Activated CD8-positive, alpha-beta memory T cell treated with anti-CD3 and anti-CD28 coated beads, Interleukin-2, amount 50 U/mL, for 4 hours (primary cell): ENCODE measurements around the gene STAP1.

Experiments
- DNase-seq: peaks from one replicate; pipeline ENCODE4 v3.0.0-alpha.2; 2020

STAP1 gene

DNA sequence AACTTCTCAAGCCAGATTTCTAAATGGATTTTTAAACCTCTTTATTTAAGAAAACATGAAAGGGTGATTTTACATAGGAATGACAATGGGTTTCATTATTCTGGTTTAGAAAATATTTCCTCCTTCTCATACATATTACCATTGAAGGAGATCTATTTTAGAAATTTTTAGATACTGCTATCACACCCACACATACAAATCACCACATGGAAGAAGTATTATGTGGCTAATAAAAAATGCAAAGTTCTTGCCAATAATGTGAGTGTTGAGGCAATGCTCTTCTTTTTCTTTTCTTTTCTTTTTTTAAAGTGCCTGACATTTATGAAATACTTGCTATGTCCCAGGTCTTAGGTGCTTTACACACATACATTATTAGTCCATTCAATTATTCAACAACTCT lies 6.8 kb downstream of the STAP1 start:
- DNase-seq: no peak

DNA sequence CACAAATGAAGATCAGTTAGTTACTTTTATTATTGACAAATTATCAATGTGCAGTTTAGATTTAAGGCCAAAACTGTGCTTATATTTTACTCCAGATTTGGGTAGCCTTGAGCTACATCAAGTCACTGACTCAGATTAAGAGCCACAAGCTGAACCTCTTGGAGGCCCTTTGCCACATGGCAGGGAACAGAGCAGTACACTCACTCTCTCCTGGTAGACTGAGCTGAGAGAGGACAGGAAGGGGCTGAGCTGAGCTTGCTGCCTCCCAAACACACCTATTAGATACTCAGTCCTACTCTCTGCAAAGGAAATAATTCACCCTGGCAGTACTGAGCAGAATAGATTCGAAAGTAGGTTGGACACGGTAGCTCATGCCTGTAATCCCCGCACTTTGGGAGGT lies 7.8 kb downstream of the STAP1 start:
- no peak for DNase-seq

DNA sequence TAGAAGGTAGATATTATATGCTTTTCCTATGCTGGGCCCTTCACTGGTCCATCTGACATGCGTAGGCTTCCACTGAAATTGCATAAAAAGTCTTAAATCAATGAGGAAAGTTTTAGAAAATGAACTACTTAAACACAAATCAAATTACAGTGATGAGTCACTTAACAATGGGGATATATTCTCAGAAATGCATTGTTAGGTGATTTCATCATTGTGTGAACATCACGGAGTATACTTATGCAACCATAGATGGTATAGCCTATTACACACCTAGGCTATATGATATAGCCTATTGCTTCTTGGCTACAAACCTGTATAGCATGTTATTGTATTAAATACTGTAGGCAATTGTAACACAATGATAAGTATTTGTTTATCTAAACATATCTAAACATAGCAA lies 10.3 kb downstream of the STAP1 start:
- DNase-seq: no peak

DNA sequence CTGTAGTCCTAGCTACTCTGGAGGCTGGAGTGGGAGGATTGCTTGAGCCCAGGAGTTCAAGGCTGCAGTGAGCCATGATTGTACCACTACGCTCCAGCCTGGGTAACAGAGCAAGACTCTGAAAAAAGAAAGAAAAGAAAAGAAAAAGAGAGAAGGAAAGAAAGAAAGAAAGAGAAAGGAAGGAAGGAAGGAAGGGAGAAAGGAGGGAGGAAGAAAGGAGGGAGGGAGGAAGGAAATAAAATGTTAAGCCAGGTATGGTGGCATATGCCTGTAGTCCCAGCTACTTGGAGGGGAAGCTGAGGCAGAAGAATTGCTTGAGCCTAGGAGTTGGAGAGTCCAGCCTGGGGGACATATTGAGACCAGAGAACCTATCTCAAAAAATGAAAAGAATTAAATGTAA lies 12.0 kb downstream of the STAP1 start:
- DNase-seq: no peak

DNA sequence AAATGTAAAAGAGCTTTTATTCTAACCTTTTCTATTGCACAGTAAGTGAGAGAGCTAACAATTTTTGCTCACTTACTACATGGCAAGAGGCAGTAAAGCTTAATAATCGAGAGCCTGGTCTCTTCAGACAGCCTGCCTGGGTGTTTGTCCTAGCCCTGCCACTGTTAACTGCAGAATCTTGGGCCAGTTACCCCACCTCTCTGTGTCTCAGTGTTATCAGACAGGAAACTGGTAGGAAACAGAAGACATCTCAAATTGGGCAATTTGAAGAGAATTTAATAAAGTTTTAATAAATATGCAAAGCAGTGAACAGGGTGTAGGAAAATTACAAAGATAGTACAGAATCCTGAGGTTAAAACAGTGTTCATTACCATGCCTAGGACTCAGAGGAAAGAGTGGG lies 13.4 kb downstream of the STAP1 start:
- no peak for DNase-seq

DNA sequence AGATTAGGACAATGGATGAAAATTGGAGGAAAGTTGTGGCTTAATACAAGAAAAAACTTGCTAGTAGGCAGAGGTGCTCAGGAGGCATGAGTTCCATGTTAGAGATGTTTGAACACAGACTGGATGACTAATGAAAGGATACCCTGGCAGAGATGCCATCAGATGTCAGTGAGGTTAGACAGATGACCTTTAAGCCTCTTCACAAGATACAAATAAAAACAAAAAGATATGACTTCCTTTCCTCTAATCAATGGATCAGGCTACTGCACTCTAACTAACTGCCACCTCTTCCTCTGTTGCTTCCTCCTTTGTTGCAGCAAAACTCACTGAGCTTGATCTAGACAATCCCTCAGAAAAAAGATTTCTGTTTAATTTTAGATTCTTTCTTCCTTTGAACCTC lies 14.7 kb downstream of the STAP1 start:
- no peak for DNase-seq

DNA sequence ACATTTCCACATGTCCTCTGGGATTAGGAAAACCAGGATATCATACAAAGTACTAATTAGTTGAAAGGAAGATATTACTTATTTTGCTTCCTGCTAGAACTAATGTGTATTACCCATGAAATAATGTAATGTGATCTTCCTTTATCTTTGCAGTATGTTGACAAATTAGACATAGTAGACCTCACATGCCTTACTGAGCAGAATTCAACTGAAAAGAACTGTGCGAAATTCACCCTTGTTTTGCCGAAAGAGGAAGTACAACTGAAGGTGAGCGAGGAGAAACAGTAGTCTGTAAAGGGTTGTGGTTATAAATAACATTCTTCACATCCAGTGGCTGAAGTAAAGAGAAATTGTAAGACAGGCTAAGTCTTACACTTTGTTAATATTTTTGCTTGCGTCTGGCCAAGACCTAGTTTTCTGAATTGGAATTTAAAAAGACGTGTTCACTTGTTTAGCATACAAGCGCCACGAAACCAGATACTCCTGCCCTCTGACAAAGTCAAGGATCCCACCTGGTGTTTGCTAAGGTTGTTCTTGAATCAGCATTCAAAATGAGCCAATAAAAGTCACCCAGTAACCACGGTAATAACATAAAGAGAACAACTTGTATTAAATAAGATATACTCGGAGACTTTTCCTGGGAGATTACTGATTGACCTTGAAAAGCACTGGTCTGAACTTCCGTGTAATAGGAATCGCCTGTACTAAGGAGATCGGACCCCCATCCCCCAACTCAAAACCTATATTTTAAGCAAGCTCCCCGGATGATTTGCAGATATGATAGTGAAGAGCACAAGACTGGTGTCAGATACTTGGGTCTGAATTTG lies 16.9 kb downstream of the STAP1 start:
- DNase-seq: no peak

DNA sequence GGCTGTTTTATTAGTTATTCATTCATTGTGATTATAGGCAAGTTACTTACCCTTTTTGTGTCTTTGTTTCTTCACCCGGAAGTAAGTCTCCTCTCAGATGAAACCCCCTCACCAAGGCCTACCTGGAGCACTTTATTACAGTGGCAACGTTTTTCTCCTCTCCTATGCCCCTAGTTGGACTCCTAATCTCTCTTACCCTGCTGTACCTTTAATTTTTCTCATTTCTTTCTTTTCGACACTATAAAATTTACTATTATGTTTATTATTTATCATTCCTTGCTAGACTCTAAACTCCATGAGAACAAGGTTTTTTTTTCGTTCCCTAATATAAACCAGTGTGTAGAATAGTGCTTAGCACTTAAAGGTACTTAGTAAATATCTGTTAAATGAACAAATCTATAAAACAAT lies 17.5 kb downstream of the STAP1 start:
- no peak for DNase-seq

DNA sequence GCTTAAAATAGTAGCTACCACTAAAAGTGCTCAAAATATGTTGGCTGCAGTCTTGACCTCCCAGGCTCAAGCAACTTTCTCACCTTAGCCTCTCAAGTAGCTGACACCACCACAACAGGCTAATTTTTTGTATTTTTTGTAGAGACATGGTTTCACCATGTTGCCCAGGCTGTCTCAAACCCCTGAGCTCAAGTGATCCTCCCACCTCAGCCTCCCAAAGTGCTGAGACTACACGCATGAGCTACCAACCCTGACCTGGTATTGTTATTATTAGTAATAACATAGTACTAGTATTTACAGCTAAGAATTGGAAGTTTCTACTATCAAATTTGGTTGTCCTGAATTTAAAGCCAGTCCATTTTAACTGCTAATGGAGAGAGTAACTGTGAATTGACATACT lies 18.0 kb downstream of the STAP1 start:
- DNase-seq: no peak

DNA sequence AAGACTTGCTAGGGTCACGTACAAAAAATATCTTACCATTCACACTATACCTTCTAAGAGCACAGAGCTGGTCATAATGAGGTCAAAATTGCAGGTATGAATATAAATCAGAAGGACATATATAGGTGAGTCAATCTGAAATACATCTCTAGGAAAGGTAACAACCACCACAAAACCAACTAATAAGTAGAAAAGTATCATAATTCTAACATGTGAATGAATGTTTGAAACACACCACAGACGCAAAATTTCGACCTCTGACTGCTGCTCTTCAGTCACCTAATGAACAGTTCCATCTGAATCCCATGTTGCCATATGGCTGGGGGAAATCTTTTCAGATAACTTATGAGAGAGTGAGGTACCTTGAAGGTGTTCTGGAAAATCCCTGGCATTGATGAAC lies 22.1 kb downstream of the STAP1 start:
- DNase-seq: no peak

DNA sequence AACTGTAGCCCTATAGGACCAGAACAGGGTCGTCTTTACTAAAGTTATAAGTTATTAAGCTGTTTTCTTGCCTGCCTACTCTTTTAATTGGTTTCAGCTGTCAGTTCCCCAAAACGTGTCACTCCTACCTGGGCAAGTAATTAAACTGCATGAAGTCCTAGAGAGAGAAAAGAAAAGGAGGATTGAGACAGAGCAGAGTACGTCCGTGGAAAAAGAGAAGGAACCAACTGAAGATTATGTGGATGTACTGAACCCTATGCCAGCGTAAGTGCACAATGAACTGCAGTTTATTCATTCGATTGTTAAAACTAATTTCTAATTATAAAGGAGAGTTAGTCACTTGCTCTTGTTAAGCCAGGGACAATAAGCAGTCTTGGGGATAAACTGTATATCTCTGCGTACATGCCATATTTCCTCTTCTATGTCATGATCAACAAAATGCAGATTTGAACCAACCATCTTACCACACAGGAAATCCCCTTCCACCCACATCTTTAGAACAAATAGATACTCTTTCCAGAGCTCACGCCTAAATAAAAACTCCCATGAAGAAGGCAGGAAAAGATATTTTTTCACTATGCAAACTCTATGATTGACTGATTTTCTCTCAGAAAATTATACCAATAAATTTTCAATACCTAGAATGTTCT lies 22.8 kb downstream of the STAP1 start:
- no peak for DNase-seq

DNA sequence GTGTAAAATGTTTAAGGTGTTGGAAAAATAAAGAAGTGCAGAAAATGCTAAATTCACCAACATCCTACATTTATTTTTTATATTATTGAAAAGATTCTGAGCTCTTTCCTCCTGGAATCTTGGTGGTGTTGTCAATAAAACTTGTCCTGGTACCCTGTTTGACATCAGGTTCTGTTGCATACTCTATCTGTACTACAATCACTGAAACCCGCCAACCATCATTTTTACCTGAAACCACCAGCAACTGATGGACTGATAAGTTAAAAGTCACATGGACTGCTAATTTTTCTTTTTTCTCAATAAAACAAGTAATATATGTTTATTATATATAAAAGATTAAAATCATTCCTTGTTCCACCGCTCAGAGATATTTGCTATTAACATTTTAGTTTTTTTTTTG lies 23.4 kb downstream of the STAP1 start:
- DNase-seq: no peak

DNA sequence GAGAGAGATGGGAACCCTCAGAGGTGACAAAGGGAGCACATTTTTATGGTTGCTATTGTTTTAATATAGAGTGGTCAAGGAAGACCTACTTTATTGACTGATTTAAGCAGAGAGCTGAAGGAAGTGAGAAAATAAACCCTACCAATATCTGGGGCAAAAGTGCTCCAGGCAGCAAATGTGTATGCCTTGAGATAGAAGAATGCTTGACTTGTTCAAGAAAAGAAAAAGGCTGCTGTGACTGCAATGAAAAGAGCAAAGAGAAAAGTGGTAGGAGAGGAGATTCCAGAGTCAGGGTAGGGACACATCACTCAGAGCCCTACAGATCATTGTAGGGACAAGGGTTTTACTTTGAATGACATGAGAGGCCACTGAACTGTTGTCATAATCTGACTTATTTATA lies 26.0 kb downstream of the STAP1 start:
- DNase-seq: no peak

DNA sequence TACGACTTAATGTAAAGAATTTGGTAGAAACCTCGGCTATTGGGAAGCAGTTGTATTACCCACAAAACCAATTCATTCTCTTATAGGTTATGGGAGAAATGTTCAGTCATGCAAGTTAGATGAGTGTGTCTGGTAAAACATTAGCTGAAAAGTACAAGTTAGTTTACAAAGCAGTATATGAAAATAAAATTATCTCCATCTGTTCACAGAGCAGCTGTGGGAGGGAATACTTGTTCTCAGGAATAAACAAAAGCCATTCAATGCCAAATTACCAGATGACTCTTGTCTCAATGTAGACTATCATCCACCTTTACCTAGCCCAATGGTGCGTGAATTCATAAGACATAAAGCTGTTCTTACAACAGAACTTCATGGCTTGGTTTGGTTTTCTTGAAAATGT lies 28.6 kb downstream of the STAP1 start:
- DNase-seq: no peak

DNA sequence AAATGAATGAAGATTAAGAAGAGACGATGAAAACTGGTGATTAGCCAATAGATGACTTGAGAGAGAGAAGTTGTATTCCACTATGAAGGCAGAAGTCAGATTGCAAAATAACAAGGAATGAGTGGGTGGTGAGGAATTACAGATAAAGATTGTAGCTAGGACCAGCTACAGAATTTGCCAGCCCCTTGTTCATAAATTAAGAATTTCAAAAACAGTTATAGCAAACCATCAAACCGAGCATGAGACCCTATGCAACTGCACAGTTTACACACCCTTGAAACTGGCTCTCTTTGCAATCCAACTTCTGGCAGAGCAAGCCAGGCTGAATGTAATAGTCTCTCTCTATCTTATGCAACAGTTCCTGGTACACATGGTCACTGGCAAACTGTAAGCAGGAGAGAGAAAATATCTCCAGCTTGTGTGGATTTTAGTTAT lies 35.2 kb downstream of the STAP1 start:
- DNase-seq: no peak

DNA sequence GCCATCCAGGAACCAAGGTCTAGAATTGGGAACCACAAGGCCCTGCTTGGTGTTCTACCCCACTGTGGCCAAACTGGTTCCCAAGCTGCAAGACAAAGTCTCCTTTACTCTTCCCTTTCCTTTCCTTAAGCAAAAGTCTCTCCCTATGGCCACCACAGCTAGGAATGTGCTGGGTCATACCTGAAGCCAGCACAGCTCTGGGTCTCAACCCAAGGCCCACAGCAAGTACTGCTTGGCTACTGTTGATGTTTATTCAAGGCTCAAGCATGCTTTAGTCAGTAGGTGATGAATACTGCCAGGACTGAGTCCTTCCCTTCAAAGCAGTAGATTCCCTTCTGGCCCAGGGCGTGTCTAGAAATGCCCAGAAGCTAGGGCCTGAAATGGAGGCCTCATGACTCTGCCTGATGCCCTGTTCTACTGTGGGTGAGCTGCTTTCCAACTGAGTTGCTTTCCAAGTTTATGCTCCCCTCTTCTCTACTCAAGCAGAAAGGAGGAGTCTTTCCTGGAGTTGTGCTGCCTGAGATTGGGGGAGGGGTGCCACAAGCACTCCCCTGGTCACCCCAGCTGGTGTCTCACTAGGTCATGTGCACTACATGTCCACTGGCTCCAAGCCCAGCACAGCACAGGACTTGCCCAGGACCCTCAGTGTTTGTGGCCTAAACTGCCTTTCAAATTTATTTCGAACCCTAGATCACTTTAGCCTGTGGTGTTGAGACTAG lies 44.9 kb downstream of the STAP1 start:
- no peak for DNase-seq

DNA sequence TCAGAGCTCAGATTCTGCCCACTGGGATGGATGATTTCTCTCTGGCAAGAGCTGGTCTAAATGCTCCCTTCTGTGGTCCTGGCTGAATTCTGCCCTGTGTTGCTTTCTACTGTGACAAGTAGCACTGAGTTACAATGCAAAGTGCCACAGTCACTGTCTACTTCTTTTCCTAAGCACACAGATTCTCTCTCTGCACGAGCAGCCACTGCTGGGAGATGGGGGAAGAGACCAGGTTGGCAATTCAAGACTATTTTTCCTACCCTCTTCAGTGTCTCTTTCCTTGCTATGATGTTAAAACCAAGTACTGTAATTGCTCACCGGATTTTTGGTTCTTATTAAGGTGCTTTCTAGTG lies 45.5 kb downstream of the STAP1 start:
- no peak for DNase-seq

DNA sequence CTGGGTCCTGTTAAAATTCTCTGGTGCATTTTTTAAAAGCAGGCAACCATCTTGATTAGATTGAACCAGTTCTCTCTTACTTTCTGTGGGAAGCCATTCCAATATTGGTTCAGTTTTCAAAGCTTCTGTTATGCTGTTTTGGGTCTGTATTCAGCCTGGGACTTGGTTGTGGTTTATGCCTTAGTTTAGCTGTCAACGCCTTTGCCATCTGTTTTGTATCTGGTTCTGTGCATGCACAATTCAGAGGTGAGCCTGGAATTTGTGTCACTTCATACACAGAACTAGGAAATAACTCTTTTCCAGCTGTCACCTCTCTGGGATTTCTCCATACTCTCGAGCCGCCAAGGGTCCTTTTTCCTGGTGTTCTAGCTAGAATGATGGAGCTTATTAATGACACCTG lies 46.2 kb downstream of the STAP1 start:
- DNase-seq: no peak

DNA sequence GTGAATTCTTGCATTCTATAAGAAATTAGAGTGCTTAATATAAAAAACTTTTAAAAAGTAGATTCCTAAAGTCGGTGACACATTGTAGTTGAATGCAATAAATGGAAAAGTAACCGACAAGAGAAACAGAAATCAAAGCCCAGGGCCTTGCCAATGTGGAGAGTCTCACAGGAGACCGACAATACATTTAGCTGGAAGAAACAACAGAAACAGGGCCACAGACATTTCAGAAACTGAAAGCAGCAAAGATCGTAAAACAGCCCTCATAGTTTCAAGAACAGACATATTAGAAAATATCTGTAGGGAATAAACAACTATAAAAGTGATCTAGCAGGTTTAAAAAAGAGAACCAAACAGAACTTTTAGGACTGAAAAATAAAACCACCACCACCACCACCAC lies 49.5 kb downstream of the STAP1 start:
- DNase-seq: no peak

DNA sequence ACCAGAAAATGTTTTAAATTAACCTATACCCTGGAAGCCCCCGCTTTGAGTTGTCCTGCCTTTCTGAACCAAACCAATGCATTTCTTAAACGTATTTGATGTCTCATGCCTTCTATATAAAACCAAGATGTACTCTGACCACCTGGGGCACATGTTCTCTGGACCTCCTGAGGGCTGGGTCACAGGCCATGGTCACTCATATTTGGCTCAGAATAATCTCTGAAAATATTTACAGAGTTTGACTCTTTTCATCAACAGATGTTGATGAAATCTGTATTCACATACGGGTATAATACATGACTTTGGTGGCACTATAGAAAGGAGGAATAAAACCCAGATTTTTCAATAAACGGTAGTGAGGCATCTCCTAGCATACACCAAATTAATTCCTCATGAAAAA lies 55.7 kb downstream of the STAP1 start:
- no peak for DNase-seq

DNA sequence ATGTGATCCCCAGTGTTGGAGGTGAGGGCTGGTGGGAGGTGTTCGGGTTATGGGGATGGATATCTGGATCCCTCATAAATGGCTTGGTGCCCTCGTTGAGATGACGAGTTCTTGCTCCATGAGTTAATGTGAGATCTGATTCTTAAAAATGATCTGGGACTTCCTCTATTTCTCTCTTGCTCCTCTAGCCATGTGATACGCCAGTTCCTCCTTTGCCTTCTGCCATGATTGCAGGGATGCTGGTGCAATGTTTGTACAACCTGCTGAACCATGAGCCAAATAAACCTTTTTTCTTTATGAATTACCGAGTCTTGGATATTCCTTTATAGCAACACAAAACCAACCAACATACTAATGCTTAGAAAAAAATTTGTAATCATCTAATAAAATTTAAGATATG lies 56.6 kb downstream of the STAP1 start:
- DNase-seq: no peak

DNA sequence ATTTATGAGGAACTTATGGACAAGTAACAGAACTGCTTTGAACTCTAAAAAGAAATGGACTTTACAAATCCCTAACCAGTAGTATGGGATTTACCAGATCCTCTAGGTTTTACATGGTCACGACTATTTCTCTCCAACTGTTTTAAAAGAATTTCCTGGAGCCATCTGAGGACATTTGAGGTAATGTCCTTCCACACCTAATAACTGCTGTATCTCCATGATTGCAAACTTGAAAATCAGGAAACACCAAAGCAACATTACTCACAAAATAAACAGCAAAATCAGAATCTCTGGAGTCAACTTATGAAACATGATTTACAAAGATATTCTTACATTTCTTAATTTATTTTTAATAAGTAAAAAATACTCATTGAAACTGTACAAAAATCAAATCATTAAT lies 58.0 kb downstream of the STAP1 start:
- no peak for DNase-seq

DNA sequence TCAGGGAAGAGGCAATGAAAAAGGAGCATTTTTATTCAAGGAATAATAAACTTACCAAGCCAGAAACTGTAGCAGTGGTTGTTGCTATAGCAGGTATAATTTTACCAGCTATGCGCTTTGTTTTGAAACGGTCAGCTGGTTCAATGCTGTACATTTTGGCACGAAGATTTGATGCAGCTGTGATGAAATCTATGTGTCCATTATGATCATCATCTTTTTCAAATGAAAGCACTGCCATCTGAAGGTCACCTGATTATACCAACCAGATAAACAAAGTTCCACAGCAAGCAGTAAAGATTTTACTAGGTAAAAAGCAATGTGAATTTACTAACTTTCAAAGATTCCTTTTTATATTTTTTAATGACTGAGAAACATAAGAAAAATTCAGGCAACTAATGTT lies 66.4 kb downstream of the STAP1 start:
- no peak for DNase-seq

DNA sequence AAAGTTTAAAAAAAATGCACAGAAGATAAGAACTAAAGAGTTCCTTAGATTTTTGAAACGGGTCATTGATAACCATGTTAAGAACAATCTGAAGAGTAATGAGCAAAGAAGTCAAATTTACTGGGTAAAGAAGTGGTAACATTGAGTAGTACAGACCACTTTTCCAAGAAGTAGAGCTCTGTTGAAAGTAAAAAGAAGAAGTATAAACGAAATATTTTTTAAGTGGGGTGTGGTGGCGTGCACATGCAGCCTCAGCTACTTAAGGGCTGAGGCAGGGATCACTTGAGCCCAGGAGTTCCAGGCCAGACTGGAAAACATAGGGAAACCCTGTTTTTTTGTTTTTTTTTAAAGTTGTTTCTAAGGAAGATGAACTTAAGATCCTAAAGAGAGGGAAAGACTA lies 74.0 kb downstream of the STAP1 start:
- DNase-seq: no peak
